AG04449 (cell line): Measurements from ENCODE around the gene KCNMB4.

Experiments
- CTCF ChIA-PET: fragments of 350-600 bp; formaldehyde crosslinking; extraction: SDS; loops from one replicate; lab custom pipeline; 2021; ENCODE audit warnings: antibody characterized with exemption; lab: Yijun Ruan, JAX
- POLR2A ChIA-PET: fragments of 400-600, 350-600 bp; formaldehyde crosslinking; extraction: SDS; loops from one replicate; lab custom pipeline; 2020; ENCODE audit warnings: antibody characterized with exemption, inconsistent platforms; lab: Yijun Ruan, JAX
- DNase-seq: peaks from one replicate; pipeline ENCODE4 v3.0.0-alpha.2; 2010; ENCODE audit warnings: low read depth, low spot score
- H3K4me3 ChIP-seq: 2 replicates; pipeline ENCODE4 v1.5.1; 2011; ENCODE audit warnings: low read depth, mild to moderate bottlenecking, control low read depth, low read length
- TF ChIP-seq, protein P1 (sequence below): IDR thresholded peaks from one replicate; pipeline ENCODE4 v1.5.1; 2011; ENCODE audit warnings: mild to moderate bottlenecking, moderate library complexity, low read length, control low read depth, inconsistent platforms; ENCODE audit not compliant: insufficient read depth; ENCODE audit errors: missing control alignments

Gene KCNMB4

GRCh38 chr12:70443062-70443673 is 77.1 kb downstream of the KCNMB4 start:
- DNase-seq, result no peak
- POLR2A ChIA-PET, result no interaction called here
- CTCF ChIA-PET, result no interaction called here
- TF ChIP-seq, protein P1, sequence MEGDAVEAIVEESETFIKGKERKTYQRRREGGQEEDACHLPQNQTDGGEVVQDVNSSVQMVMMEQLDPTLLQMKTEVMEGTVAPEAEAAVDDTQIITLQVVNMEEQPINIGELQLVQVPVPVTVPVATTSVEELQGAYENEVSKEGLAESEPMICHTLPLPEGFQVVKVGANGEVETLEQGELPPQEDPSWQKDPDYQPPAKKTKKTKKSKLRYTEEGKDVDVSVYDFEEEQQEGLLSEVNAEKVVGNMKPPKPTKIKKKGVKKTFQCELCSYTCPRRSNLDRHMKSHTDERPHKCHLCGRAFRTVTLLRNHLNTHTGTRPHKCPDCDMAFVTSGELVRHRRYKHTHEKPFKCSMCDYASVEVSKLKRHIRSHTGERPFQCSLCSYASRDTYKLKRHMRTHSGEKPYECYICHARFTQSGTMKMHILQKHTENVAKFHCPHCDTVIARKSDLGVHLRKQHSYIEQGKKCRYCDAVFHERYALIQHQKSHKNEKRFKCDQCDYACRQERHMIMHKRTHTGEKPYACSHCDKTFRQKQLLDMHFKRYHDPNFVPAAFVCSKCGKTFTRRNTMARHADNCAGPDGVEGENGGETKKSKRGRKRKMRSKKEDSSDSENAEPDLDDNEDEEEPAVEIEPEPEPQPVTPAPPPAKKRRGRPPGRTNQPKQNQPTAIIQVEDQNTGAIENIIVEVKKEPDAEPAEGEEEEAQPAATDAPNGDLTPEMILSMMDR, result no peak
- no peak overlapping the region for H3K4me3 ChIP-seq

DNA sequence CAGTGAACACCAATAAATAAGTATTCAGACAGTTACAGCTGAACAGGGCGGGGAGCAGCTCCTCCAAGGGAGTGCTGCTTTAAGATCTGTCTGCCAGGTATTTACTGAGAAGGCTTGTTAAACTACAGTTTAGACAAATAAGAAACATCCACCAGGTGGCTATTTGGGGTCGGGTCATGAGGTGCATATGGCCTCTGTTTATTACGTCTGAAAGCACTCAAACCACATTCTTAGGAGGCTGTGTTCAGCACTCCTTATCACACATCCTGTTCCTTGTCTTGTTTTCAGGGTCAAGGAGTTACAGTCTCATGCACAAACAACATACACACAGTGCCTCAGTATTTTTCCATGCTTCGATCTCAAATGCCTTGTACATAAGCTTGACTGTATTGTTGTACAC is 78.8 kb downstream of the KCNMB4 start:
- POLR2A ChIA-PET, result no interaction called here
- TF ChIP-seq, protein P1, result no peak
- no peak for DNase-seq
- no peak overlapping the region for H3K4me3 ChIP-seq
- CTCF ChIA-PET, result no interaction called here

GRCh38 chr12:70448371-70448770 is 82.3 kb downstream of the KCNMB4 start:
- ChIA-PET CTCF (no interaction called here), POLR2A (no interaction called here)
- DNase-seq, result no peak
- TF ChIP-seq, protein P1, result no peak
- no peak overlapping the region for H3K4me3 ChIP-seq

GRCh38 chr12:70449074-70449752 is 83.1 kb downstream of the KCNMB4 start:
- POLR2A ChIA-PET, result no interaction called here
- no peak for DNase-seq
- TF ChIP-seq, protein P1, result no peak
- CTCF ChIA-PET, result no interaction called here
- no peak overlapping the region for H3K4me3 ChIP-seq

DNA sequence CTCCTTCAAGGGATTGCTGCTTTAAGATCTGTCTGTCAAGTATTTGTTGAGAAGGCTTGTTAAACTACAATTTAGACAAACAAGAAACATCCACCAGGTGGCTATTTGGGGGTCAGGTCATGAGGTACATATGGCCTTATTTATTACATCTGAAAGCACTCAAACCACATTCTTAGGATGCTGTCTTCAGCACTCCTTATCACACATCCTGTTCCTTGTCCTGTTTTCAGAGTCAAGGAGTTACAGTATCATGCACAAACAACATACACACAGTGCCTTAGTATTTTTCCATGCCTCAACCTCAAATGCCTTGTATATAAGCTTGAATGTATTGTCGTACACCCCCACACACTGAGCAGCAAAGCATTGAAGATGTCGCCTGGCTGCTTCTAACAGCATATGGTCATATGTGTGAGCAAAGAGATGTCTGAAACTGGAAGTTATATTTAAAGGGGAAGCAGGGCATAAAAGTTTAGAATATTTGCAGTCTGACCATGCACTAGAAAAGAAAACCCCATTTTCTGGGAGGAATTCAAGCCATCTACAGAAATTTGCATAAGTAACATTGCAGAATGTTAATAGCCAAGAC is 83.8 kb downstream of the KCNMB4 start:
- POLR2A ChIA-PET, result no interaction called here
- TF ChIP-seq, protein P1, result no peak
- H3K4me3 ChIP-seq, result no peak overlapping the region
- CTCF ChIA-PET, result no interaction called here
- no peak for DNase-seq

DNA sequence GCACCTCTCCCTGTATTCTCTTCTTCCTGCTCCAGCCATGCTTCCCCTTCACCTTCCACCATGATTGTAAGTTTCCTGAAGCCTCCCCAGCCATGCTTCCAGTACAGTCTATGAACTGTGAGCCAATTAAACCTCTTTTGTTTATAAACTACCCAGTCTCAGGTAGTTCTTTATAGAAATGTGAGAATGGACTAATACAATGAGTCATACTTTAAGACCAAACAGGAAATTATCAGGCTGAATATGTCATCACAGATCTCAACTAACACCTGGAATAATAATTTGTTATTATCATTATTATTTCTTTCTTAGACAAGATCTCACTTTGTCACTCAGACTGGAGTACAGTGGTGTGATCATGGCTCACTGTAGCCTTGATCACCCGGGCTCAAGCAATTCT is 85.4 kb downstream of the KCNMB4 start:
- TF ChIP-seq, protein P1, result no peak
- ChIA-PET POLR2A (no interaction called here), CTCF (no interaction called here)
- DNase-seq, result no peak
- no peak overlapping the region for H3K4me3 ChIP-seq
